NCI-H446 (cell line): ENCODE data around the gene SEZ6L.

Experiments used
- DNase-seq, 2 experiments: peaks; one replicate each; lab custom pipeline; 2025; lab: John Stamatoyannopoulos, UW

SEZ6L gene

DNA sequence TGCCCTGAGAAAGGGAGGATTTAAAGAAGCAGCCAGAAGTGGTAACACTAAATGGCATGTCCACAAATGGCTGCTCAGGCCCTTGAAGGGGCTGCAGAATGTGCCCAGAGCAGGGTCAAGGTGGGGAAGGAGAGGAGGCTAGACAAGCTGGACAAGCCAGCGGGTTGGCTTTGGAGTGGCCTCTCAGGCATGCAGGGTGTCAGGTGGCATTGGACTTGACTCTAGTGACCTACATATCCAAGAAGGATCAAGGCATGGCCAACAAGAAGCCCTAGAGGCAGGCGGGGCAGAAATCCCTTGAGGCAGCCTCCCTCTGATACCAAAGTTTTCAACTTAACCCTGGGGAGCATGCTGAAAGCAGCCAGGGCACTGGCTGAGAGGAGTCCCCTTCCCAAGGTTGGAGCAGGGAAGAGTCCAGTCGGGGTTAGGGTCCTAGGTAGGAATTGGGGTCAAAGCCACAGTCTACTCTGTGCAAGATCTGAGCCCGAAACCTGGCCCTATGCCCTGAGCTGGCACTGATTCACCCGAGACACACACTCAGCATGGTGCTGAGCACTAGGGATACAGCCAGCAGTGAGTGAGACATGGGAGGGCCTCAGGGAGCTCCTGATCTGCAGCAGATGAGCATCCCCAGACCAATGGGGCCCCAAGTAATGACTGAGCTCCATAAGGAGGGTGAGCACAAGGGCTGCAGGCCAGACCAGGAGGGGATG lies 164.0 kb downstream of the SEZ6L start:
- DNase-seq: no peak

DNA sequence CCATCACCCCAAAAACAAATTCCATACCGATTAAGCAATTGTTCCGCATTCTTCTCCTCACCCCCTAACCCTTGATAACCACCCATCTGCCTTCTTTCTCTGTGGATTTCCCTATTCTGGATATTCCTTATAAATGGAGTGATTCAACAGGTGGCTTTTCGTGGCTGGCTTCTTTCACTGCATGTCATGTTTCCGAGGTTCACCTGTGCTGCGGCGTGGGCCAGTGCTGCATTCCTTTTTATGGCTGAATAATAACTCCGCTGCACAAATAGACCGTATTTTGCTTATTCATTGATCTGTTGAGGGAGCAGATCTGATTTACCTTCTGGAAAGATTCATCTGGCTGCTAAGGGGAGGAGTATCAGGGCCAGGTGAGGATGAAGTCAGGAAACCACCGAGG lies 165.0 kb downstream of the SEZ6L start:
- no peak for DNase-seq

- no peak for DNase-seq
These were observed 167.5 kb downstream of the SEZ6L start for GRCh38 chr22:26336773-26337172.

DNA sequence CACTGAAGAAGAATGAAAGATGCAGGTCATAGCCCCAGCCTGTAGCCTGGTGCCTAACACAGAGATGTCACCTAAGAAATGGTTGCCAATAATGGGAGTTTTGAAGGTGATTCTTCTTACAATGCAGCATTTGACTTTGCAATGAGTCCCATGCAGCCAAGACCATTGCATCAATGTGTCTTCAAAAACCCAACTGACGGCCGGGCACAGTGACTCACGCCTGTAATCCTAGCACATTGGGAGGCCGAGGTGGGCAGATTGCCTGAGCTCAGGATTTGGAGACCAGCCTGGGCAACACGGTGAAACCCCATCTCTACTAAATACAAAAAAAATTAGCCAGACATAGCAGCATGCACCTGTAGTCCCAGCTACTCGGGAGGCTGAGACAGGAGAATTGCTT lies 170.5 kb downstream of the SEZ6L start:
- no peak for DNase-seq

GRCh38 chr22:26342745-26343410 lies 173.6 kb downstream of the SEZ6L start:
- DNase-seq: no peak

GRCh38 chr22:26345496-26345895 lies 176.2 kb downstream of the SEZ6L start:
- no peak for DNase-seq

GRCh38 chr22:26348810-26349526 lies 179.7 kb downstream of the SEZ6L start:
- DNase-seq: no peak

- DNase-seq: no peak
These were observed 185.4 kb downstream of the SEZ6L start for GRCh38 chr22:26354707-26355106.

- DNase-seq: no peak
These were observed 188.0 kb downstream of the SEZ6L start for GRCh38 chr22:26357281-26357680.

- DNase-seq: no peak
These were observed 188.6 kb downstream of the SEZ6L start for GRCh38 chr22:26357813-26358212.

DNA sequence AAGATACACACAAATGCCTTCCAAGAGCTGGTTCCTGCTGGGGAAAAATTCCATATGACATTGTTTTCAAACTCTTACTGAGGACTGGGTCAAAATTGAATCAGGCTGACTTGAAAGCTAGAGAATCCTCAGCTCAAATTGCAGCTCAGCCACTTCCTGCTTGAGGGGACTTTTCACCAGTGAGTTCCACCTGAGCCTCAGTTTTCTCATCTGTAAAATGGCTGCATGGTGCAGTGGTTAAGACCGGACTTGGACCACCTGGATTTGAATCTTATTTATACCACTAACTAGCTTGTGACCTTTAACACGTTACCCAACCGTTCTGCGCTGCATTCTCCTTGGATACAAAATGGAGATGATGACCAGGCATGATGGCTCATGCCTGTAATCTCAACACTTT lies 189.9 kb downstream of the SEZ6L start:
- DNase-seq: no peak

- peak; percentile 59 to 81 for DNase-seq
These were observed 191.1 kb downstream of the SEZ6L start for GRCh38 chr22:26360169-26360885.

- DNase-seq: no peak
These were observed 193.2 kb downstream of the SEZ6L start for GRCh38 chr22:26362471-26362870.

GRCh38 chr22:26364066-26365015 lies 195.1 kb downstream of the SEZ6L start:
- DNase-seq: peak; percentile 39 to 72

GRCh38 chr22:26367402-26368245 lies 198.4 kb downstream of the SEZ6L start:
- peak; percentile 59 to 69 for DNase-seq

DNA sequence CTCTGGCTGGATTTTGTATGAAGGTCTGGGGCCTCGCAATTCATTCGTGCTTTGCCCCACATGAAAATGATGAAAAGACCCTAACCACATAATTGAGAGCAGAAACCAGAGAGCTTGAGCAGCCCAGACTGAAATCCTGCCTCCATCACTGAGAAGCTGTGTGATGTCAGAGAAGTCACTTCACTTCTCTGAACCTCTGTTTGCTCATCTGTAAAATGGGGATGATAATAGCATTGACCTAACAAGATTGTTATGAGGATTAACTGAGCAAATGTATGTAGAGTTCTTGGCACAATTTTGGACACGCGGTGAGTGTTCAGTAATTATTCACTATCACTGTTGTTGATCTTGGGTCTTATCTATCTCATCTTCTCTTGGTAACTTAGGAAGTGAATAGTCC lies 203.6 kb downstream of the SEZ6L start:
- DNase-seq: no peak

GRCh38 chr22:26374391-26375026 lies 205.2 kb downstream of the SEZ6L start:
- DNase-seq: no peak

GRCh38 chr22:26377170-26377830 lies 208.0 kb downstream of the SEZ6L start:
- no peak for DNase-seq
